K562 (cell line): ENCODE measurements around the gene ZMYM1. TPM values are rescaled to one million over a fixed set of nuclear protein-coding genes. Genes with fewer than 3 reads are reported as not detected.
A peak's percentile ranks its signal among the peaks of the same experiment; 100 is the strongest.

Experiments
- ATAC-seq: fragments of 200-7000 bp; cut with Tn5 transposase; 3 replicates; pipeline ENCODE4 v1.9.1; 2020; ENCODE audit warnings: moderate library complexity
- Bru-seq: library from RNA; stranded (reverse); fragments of 400-500 nt; gene quantifications from one replicate; lab custom pipeline; 2021; lab: Mats Ljungman, UMichigan
- BruChase-seq, 2 experiments: library from RNA; stranded (reverse); fragments of 400-500 nt; gene quantifications; one replicate each; lab custom pipeline; 2021; lab: Mats Ljungman, UMichigan
- BruUV-seq: library from RNA; stranded (reverse); fragments of 400-500 nt; replicated peaks from 2 replicates; lab custom pipeline; 2021; lab: Mats Ljungman, UMichigan
- CTCF ChIA-PET: fragments of 300-600 bp; formaldehyde crosslinking; extraction: SDS; loops from one replicate; lab custom pipeline; 2021; ENCODE audit warnings: low intra/inter-chr PET ratio; lab: Yijun Ruan, JAX
- POLR2A ChIA-PET: fragments of 300-600, 350-650 bp; sonication (Branson Sonifier 250); formaldehyde crosslinking; extraction: SDS; loops from one replicate; lab custom pipeline; 2021; ENCODE audit warnings: antibody characterized with exemption, inconsistent platforms; lab: Yijun Ruan, JAX
- DNase-seq, 4 experiments: peaks; one replicate each; pipeline versions ENCODE4 v3.0.0 to v3.0.0-alpha.2; 2011 to 2018; ENCODE audit warnings: low spot score in 3 of 4, mixed read lengths in 3 of 4; ENCODE audit errors: extremely low read depth in 1 of 4
- FAIRE-seq: peaks from 2 replicates; lab custom pipeline; 2011; peaks lifted over from hg19 to GRCh38; lab: Jason Lieb, UNC
- H2AFZ ChIP-seq: 2 replicates; pipeline ENCODE4 v1.6.0; 2011; ENCODE audit warnings: low read depth, low read length, control low read depth, inconsistent platforms
- H3K27ac ChIP-seq: fragments of 200-600 bp; 3 replicates; pipeline ENCODE4 v1.8.0; 2011; ENCODE audit warnings: low read depth, mild to moderate bottlenecking, control low read depth, inconsistent platforms, low read length, moderate library complexity, mixed read lengths; ENCODE audit errors: extremely low read depth
- H3K27me3 ChIP-seq, 2 experiments: fragments of 300-600 bp in 1 of 2; 2 replicates in 1 of 2; 3 replicates in 1 of 2; pipeline versions ENCODE4 v1.6.0 to v1.8.0; 2011; ENCODE audit warnings: inconsistent platforms in 2 of 2, low read length in 2 of 2, mild to moderate bottlenecking in 1 of 2, mixed read lengths in 1 of 2, moderate library complexity in 1 of 2; ENCODE audit not compliant: control insufficient read depth in 2 of 2, insufficient read depth in 2 of 2
- H3K36me3 ChIP-seq: fragments of 300-600 bp; 3 replicates; pipeline ENCODE4 v1.8.0; 2011; ENCODE audit warnings: mild to moderate bottlenecking, low read length, inconsistent platforms; ENCODE audit not compliant: control insufficient read depth, insufficient read depth
- H3K4me1 ChIP-seq, 2 experiments: fragments of 200-600 bp in 1 of 2; replicated peaks in 1 of 2; 2 replicates in 1 of 2; 3 replicates in 1 of 2; pipeline versions ENCODE4 v1.5.1 to v1.8.0; 2011; ENCODE audit warnings: inconsistent platforms in 2 of 2, low read length in 2 of 2, mild to moderate bottlenecking in 1 of 2, mixed read lengths in 1 of 2, moderate library complexity in 1 of 2; ENCODE audit not compliant: control insufficient read depth in 2 of 2, insufficient read depth in 2 of 2
- H3K4me2 ChIP-seq: 2 replicates; pipeline ENCODE4 v1.6.1; 2011; ENCODE audit warnings: low read length, control low read depth, inconsistent platforms, mixed read lengths; ENCODE audit not compliant: insufficient read depth
- H3K4me3 ChIP-seq: fragments of 200-600 bp; sonication (generic), shearing (Covaris generic); 2 replicates; pipeline ENCODE4 v1.5.1; 2016; ENCODE audit warnings: control low read depth, inconsistent platforms
- H3K79me2 ChIP-seq: fragments of 200-600 bp; 3 replicates; pipeline ENCODE4 v1.8.0; 2011; ENCODE audit warnings: low read length, inconsistent platforms; ENCODE audit not compliant: control insufficient read depth, insufficient read depth
- H3K9ac ChIP-seq, 2 experiments: 2 replicates each; pipeline versions ENCODE4 v1.6.0 to v1.6.1; 2011; ENCODE audit warnings: low read depth in 2 of 2, low read length in 2 of 2, control low read depth in 1 of 2, inconsistent platforms in 1 of 2, mild to moderate bottlenecking in 1 of 2, mixed read lengths in 1 of 2; ENCODE audit not compliant: insufficient read depth in 1 of 2
- H3K9me1 ChIP-seq: one replicate; pipeline ENCODE4 v1.6.0; 2011; ENCODE audit warnings: inconsistent platforms, mild to moderate bottlenecking, low read length, moderate library complexity; ENCODE audit not compliant: control insufficient read depth, insufficient read depth
- H3K9me3 ChIP-seq: replicated peaks from 2 replicates; pipeline ENCODE4 v1.5.1; 2011; ENCODE audit warnings: low read depth, low read length, inconsistent platforms; ENCODE audit not compliant: control insufficient read depth, insufficient read depth
- H4K20me1 ChIP-seq: replicated peaks from 2 replicates; pipeline ENCODE4 v1.6.1; 2011; ENCODE audit warnings: low read length, inconsistent platforms, mixed read lengths; ENCODE audit not compliant: control insufficient read depth, insufficient read depth
- BRD4 ChIP-seq: fragments of 200-600 bp; sonication (generic); IDR thresholded peaks from 2 replicates; pipeline ENCODE4 v1.6.1; 2017; ENCODE audit warnings: inconsistent platforms
- HMG20A ChIP-seq: fragments of 450-650 bp; formaldehyde crosslinking; conservative IDR thresholded peaks from 2 replicates; pipeline ENCODE4 v1.4.0; 2020; ENCODE audit warnings: mild to moderate bottlenecking, mixed read lengths
- PHTF2 ChIP-seq: fragments of 250-450 bp; sonication (Bioruptor Pico); IDR thresholded peaks from 2 replicates; pipeline ENCODE4 v1.5.0; 2021; ENCODE audit warnings: mild to moderate bottlenecking
- PML ChIP-seq: IDR thresholded peaks from 2 replicates; pipeline ENCODE4 v1.6.1; 2012; ENCODE audit warnings: low read length, inconsistent platforms
- POLR2G ChIP-seq: fragments of 200-400 bp; formaldehyde crosslinking; IDR thresholded peaks from 2 replicates; pipeline ENCODE4 v1.6.1; 2017; ENCODE audit warnings: low read depth, mild to moderate bottlenecking, antibody characterized with exemption, low read length, moderate library complexity
- SIN3A ChIP-seq, 2 experiments: fragments of 150-350 bp in 1 of 2; IDR thresholded peaks; 2 replicates each; pipeline ENCODE4 v1.6.1; 2011 to 2016; ENCODE audit warnings: borderline replicate concordance in 2 of 2, low read depth in 2 of 2, low read length in 2 of 2, mild to moderate bottlenecking in 2 of 2, moderate library complexity in 2 of 2; ENCODE audit not compliant: control insufficient read depth in 1 of 2
- ZFP36 ChIP-seq: fragments of 150-350 bp; IDR thresholded peaks from 2 replicates; pipeline ENCODE4 v1.6.1; 2018; ENCODE audit warnings: low read length, low read depth; ENCODE audit not compliant: partially characterized antibody
- ZKSCAN1 ChIP-seq: fragments of 150-350 bp; IDR thresholded peaks from 2 replicates; pipeline ENCODE4 v1.6.1; 2016; ENCODE audit warnings: low read depth, low read length
- ZMIZ1 ChIP-seq, 2 experiments: fragments of 150-350 bp in 1 of 2; IDR thresholded peaks; 2 replicates each; pipeline ENCODE4 v1.6.1; 2012 to 2016; ENCODE audit warnings: low read depth in 2 of 2, low read length in 2 of 2, mild to moderate bottlenecking in 1 of 2, moderate library complexity in 1 of 2
- ZNF121 ChIP-seq: sonication (generic); formaldehyde crosslinking; conservative IDR thresholded peaks from 2 replicates; pipeline ENCODE4 v1.8.0; 2022; ENCODE audit warnings: missing genetic modification reagents
- ZNF695 ChIP-seq: fragments of 450-650 bp; formaldehyde crosslinking; IDR thresholded peaks from 2 replicates; pipeline ENCODE4 v1.4.0; 2020; ENCODE audit warnings: mild to moderate bottlenecking, moderate library complexity
- ZNF75A ChIP-seq: fragments of 450-650 bp; formaldehyde crosslinking; IDR thresholded peaks from 2 replicates; pipeline ENCODE4 v1.4.0; 2020; ENCODE audit warnings: mild to moderate bottlenecking
- WGBS: fragments of 100-300 bp; shearing (Covaris generic); methylation state at CpG from one replicate; pipeline ENCODE4 v1.1.6; 2016; ENCODE audit warnings: low coverage, mixed read lengths; ENCODE audit not compliant: insufficient coverage; ENCODE audit errors: missing lambda C conversion rate; 5-methylcytosine and 5-hydroxymethylcytosine counted together
- in situ Hi-C: fragments of 300-500 bp; cut with MboI; formaldehyde crosslinking; loops from 4 replicates; pipeline ENCODE4 v1.15.0; 2018; ENCODE audit warnings: inconsistent platforms, mixed read lengths
- intact Hi-C: fragments of 100-400 bp; cut with micrococcal nuclease; formaldehyde crosslinking; loops from 2 replicates; pipeline ENCODE4 v1.14.2; 2022
- long read RNA-seq, 3 experiments: library from polyadenylated mRNA in 2 of 3; library from RNA in 1 of 3; unstranded in 2 of 3; stranded (forward) in 1 of 3; transcript quantifications; one replicate each; pipeline ENCODE4 v2.0.0, GENCODE V29; 2019 to 2022
- polyA minus RNA-seq, 3 experiments: library from RNA; depleted of rRNA, polyadenylated mRNA; stranded (reverse); fragments of >200 nt; gene quantifications; 2 replicates each; pipeline ENCODE4 v1.2.3, GENCODE V29; 2011
- polyA plus RNA-seq, 8 experiments: library from polyadenylated mRNA; depleted of rRNA in 4 of 8; stranded (reverse) in 5 of 8; unstranded in 3 of 8; fragments of >200 nt; fragmentation: Nextera tagmentation in 2 of 8; fragmentation: Illumina TruSeq in 1 of 8; extraction: Ambion mirVana in 2 of 8; extraction: Trizol in 1 of 8; gene quantifications; 2 replicates each; pipeline versions ENCODE4 v1.2.1 to v1.2.3, GENCODE V29; 2011 to 2014; ENCODE audit warnings: inconsistent platforms in 1 of 8, missing spikeins in 1 of 8
- total RNA-seq, 7 experiments: library from RNA; depleted of rRNA in 6 of 7; stranded (reverse); fragments of >200 nt in 6 of 7; fragmentation: Illumina TruSeq in 2 of 7; extraction: Trizol in 2 of 7; gene quantifications; 2 replicates each; pipeline versions ENCODE4 v1.2.1 to v1.2.3, GENCODE V29; 2011 to 2021; ENCODE audit warnings: low replicate concordance in 1 of 7

The ZMYM1 gene
- total RNA-seq (2011; cell fraction: chromatin; rRNA removed; ENCODE audit: low replicate concordance): 52.0 and 81.1 TPM in 2 replicates
- total RNA-seq (2011; cell fraction: nucleolus; rRNA removed): 19.8 and 24.6 TPM in 2 replicates
- total RNA-seq (2011; cell fraction: nucleoplasm; rRNA removed): 35.9 and 38.6 TPM in 2 replicates
- total RNA-seq (2014; rRNA removed): 8.0 and 10.6 TPM in 2 replicates
- 23.9 and 25.1 TPM in 2 replicates for total RNA-seq (2014; rRNA removed; fragmentation: Illumina TruSeq; extraction: Trizol)
- total RNA-seq (2015; rRNA removed; fragmentation: Illumina TruSeq; extraction: Trizol): 20.5 and 24.5 TPM in 2 replicates
- 18.6 and 20.3 TPM in 2 replicates for total RNA-seq (2021)
- polyA plus RNA-seq (2011; rRNA removed): 25.4 and 27.0 TPM in 2 replicates
- 6.5 and 12.9 TPM in 2 replicates for polyA plus RNA-seq (2011; cell fraction: cytosol; rRNA removed)
- polyA plus RNA-seq (2011; cell fraction: nucleus; rRNA removed): 21.6 and 24.5 TPM in 2 replicates
- 7.5 and 8.5 TPM in 2 replicates for polyA plus RNA-seq (2012)
- polyA plus RNA-seq (2014; fragmentation: Illumina TruSeq; extraction: Trizol): 12.2 and 15.8 TPM in 2 replicates
- 10 to 100 TPM in 1 of 2 experiments, 1 to 10 TPM in 1; 8.8 to 14.2 TPM for polyA plus RNA-seq (2014; fragmentation: Nextera tagmentation; extraction: Ambion mirVana)
- polyA plus RNA-seq (2014; rRNA removed): 7.5 and 8.6 TPM in 2 replicates
- polyA minus RNA-seq (2011; rRNA and poly(A)+ RNA removed): 63.3 and 94.2 TPM in 2 replicates
- polyA minus RNA-seq (2011; cell fraction: cytosol; rRNA and poly(A)+ RNA removed): 17.0 and 20.5 TPM in 2 replicates
- 7.1 and 24.3 TPM in 2 replicates for polyA minus RNA-seq (2011; cell fraction: nucleus; rRNA and poly(A)+ RNA removed)
- Bru-seq, nascent RNA: percentile 61 among the genes with signal in this experiment
- BruChase-seq, experiment 1, labeled RNA remaining after a 2-hour chase: percentile 68 among the genes with signal in this experiment
- BruChase-seq, experiment 2, labeled RNA remaining after a 6-hour chase: percentile 72 among the genes with signal in this experiment
- long read RNA-seq, experiment 1, full-length matches to known transcripts: 22 of 63 reads
- long read RNA-seq, experiment 1, partial matches to known transcripts: 11 of 63 reads
- long read RNA-seq, experiment 1, other reads (novel, unspliced or antisense): 30 of 63 reads
- long read RNA-seq, experiment 2, partial matches to known transcripts: 1 of 6 reads
- long read RNA-seq, experiment 2, other reads (novel, unspliced or antisense): 5 of 6 reads
- long read RNA-seq, experiment 3, full-length matches to known transcripts: 3 of 8 reads
- long read RNA-seq, experiment 3, partial matches to known transcripts: 2 of 8 reads
- long read RNA-seq, experiment 3, other reads (novel, unspliced or antisense): 3 of 8 reads

- peaks cover 40% of the 10 kb centered on the region for H3K79me2 ChIP-seq
- no peaks in the 10 kb centered on the region for H3K9me1 ChIP-seq
- H3K4me1 ChIP-seq: peaks cover 12 to 15% of the 10 kb centered on the region in 2 experiments; a peak in 4 of 5 replicates
- WGBS: under 1% methylated on average over 48 of the region's 52 CpGs
- H3K4me3 ChIP-seq: peak within 1 kb of the TSS; percentile 68
- DNase-seq (peak; percentile 88 to 92 (median 92)), FAIRE-seq (peak; percentile 56), ATAC-seq (peak; percentile 96)
- peak within 1 kb of the TSS; percentile 86 for H3K27ac ChIP-seq
- H4K20me1 ChIP-seq: no peaks in the 10 kb centered on the region
- H3K36me3 ChIP-seq: peaks cover 4% of the 10 kb centered on the region; the same call in 2 of the 3 replicates
- in situ Hi-C loops: no loop called here
- peak within 1 kb of the TSS; percentile 100 for H2AFZ ChIP-seq
- H3K4me2 ChIP-seq: peak within 1 kb of the TSS; percentile 99
- H3K9ac ChIP-seq: peak within 1 kb of the TSS; percentile 88 to 96
- H3K27me3 ChIP-seq: no peaks in the 10 kb centered on the region
- POLR2A ChIA-PET: interaction anchor here (0.6 to 1.7 kb wide), 9 partner anchors 12 to 458 kb away, joined by 3 to 7 read pairs (median 4); partner anchors contain the start of gene ZMYM6
- intact Hi-C loops: no loop called here
- TSS peak; percentile 96 for BruUV-seq
- H3K9me3 ChIP-seq: no peaks in the 10 kb centered on the region
- CTCF ChIA-PET: no interaction called here
- TF ChIP-seq HMG20A (CRISPR knock-in tag): no peak
- peak; percentile 81 for TF ChIP-seq BRD4
- TF ChIP-seq ZFP36: peak; percentile 2
- TF ChIP-seq ZKSCAN1: no peak
- TF ChIP-seq SIN3A (IDR thresholded peaks at IDR 0.05; ENCODE audit: borderline replicate concordance in 2 of 2, control insufficient read depth in 1 of 2, low read depth in 2 of 2, low read length in 2 of 2): peak in 1 of 2 experiments; percentile 58; a peak in 2 of 4 replicates
- TF ChIP-seq ZNF75A (CRISPR knock-in tag): no peak
- TF ChIP-seq PHTF2 (CRISPR knock-in tag): no peak
- peak; percentile 91 for TF ChIP-seq ZNF121 (CRISPR knock-in tag)
- 0 out of 2 replicates have a peak, but pooled peaks have one; percentile 63 for TF ChIP-seq ZNF695 (CRISPR knock-in tag)
- TF ChIP-seq ZMIZ1 (IDR thresholded peaks at IDR 0.05; ENCODE audit: low read depth in 2 of 2, low read length in 2 of 2): peak in 1 of 2 experiments; percentile 63; a peak in 1 of 4 replicates
- peak; percentile 73; the same call in 1 of the 2 replicates for TF ChIP-seq PML
- TF ChIP-seq POLR2G: peak; percentile 85
Observed at GRCh38 chr1:35079003-35079930, at the start of gene ZMYM1. Gene ZMYM1, plus strand, starts transcription at chr1:35079385. Its CDS starts 14,603 bp downstream, at chr1:35093988.
